ENCODE data around the gene NEK9. TPM values are rescaled to one million over a fixed set of nuclear protein-coding genes. Genes with fewer than 3 reads are reported as not detected.

NEK9 gene
- total and polyA plus RNA-seq, 2 experiments from 2014 or later, result 16.3 to 31.1 TPM

- H3K36me3 Mint-ChIP-seq (ENCODE audit: low read depth), result peaks cover 8% of the 10 kb centered on the region; the same call in 2 of the 3 replicates
- H3F3A ChIP-seq (replicated peaks; ENCODE audit: low read depth), result no peaks in the 10 kb centered on the region
- no peaks in the 10 kb centered on the region for H3K4me1 ChIP-seq (ENCODE audit: insufficient read depth)
- no peak overlapping the region for H3K27ac ChIP-seq (ENCODE audit: low read depth)
- H3K9me3 Mint-ChIP-seq, result no peaks in the 10 kb centered on the region
- H3K4me3 ChIP-seq, result no peak overlapping the region
- H3K4me1 Mint-ChIP-seq, result no peaks in the 10 kb centered on the region
- no peaks in the 10 kb centered on the region for H3K27me3 ChIP-seq (ENCODE audit: insufficient read depth)
- 0 out of 2 replicates have a peak, but pooled peaks cover 6% of the 10 kb centered on the region for H3K79me2 ChIP-seq (replicated peaks; ENCODE audit: insufficient read depth)
- ATAC-seq (no peak), DNase-seq (ENCODE audit: low spot score) (no peak)
- TF ChIP-seq CREB1 (CRISPR knock-in tag; IDR thresholded peaks at IDR 0.05; ENCODE audit: low read depth) (no peak), ZNF331 (CRISPR knock-in tag; IDR thresholded peaks at IDR 0.05; ENCODE audit: low read depth) (no peak), POLR2AphosphoS5 (IDR thresholded peaks at IDR 0.05; ENCODE audit: low read depth) (no peak), STAT1 (IDR thresholded peaks at IDR 0.05; ENCODE audit: unreplicated experiment) (no peak), EZH2phosphoT487 (IDR thresholded peaks at IDR 0.05; ENCODE audit: unreplicated experiment) (no peak), EZH2 (IDR thresholded peaks at IDR 0.05; ENCODE audit: low read depth, unreplicated experiment) (no peak), NANOG (IDR thresholded peaks at IDR 0.05; ENCODE audit: borderline replicate concordance) (no peak), JUNB (IDR thresholded peaks at IDR 0.05; ENCODE audit: unreplicated experiment) (no peak), ZNF114 (CRISPR knock-in tag; IDR thresholded peaks at IDR 0.05) (no peak)
- TF ChIP-seq, protein P1, sequence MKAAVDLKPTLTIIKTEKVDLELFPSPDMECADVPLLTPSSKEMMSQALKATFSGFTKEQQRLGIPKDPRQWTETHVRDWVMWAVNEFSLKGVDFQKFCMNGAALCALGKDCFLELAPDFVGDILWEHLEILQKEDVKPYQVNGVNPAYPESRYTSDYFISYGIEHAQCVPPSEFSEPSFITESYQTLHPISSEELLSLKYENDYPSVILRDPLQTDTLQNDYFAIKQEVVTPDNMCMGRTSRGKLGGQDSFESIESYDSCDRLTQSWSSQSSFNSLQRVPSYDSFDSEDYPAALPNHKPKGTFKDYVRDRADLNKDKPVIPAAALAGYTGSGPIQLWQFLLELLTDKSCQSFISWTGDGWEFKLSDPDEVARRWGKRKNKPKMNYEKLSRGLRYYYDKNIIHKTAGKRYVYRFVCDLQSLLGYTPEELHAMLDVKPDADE (IDR thresholded peaks at IDR 0.05), result no peak
- TF ChIP-seq, protein P2, sequence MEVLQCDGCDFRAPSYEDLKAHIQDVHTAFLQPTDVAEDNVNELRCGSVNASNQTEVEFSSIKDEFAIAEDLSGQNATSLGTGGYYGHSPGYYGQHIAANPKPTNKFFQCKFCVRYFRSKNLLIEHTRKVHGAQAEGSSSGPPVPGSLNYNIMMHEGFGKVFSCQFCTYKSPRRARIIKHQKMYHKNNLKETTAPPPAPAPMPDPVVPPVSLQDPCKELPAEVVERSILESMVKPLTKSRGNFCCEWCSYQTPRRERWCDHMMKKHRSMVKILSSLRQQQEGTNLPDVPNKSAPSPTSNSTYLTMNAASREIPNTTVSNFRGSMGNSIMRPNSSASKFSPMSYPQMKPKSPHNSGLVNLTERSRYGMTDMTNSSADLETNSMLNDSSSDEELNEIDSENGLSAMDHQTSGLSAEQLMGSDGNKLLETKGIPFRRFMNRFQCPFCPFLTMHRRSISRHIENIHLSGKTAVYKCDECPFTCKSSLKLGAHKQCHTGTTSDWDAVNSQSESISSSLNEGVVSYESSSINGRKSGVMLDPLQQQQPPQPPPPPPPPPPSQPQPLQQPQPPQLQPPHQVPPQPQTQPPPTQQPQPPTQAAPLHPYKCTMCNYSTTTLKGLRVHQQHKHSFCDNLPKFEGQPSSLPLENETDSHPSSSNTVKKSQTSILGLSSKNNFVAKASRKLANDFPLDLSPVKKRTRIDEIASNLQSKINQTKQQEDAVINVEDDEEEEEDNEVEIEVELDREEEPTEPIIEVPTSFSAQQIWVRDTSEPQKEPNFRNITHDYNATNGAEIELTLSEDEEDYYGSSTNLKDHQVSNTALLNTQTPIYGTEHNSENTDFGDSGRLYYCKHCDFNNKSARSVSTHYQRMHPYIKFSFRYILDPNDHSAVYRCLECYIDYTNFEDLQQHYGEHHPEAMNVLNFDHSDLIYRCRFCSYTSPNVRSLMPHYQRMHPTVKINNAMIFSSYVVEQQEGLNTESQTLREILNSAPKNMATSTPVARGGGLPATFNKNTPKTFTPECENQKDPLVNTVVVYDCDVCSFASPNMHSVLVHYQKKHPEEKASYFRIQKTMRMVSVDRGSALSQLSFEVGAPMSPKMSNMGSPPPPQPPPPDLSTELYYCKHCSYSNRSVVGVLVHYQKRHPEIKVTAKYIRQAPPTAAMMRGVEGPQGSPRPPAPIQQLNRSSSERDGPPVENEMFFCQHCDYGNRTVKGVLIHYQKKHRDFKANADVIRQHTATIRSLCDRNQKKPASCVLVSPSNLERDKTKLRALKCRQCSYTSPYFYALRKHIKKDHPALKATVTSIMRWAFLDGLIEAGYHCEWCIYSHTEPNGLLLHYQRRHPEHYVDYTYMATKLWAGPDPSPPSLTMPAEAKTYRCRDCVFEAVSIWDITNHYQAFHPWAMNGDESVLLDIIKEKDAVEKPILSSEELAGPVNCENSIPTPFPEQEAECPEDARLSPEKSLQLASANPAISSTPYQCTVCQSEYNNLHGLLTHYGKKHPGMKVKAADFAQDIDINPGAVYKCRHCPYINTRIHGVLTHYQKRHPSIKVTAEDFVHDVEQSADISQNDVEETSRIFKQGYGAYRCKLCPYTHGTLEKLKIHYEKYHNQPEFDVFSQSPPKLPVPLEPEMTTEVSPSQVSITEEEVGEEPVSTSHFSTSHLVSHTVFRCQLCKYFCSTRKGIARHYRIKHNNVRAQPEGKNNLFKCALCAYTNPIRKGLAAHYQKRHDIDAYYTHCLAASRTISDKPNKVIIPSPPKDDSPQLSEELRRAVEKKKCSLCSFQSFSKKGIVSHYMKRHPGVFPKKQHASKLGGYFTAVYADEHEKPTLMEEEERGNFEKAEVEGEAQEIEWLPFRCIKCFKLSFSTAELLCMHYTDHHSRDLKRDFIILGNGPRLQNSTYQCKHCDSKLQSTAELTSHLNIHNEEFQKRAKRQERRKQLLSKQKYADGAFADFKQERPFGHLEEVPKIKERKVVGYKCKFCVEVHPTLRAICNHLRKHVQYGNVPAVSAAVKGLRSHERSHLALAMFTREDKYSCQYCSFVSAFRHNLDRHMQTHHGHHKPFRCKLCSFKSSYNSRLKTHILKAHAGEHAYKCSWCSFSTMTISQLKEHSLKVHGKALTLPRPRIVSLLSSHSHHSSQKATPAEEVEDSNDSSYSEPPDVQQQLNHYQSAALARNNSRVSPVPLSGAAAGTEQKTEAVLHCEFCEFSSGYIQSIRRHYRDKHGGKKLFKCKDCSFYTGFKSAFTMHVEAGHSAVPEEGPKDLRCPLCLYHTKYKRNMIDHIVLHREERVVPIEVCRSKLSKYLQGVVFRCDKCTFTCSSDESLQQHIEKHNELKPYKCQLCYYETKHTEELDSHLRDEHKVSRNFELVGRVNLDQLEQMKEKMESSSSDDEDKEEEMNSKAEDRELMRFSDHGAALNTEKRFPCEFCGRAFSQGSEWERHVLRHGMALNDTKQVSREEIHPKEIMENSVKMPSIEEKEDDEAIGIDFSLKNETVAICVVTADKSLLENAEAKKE (CRISPR knock-in tag; IDR thresholded peaks at IDR 0.05), result no peak
- TF ChIP-seq, protein P3, sequence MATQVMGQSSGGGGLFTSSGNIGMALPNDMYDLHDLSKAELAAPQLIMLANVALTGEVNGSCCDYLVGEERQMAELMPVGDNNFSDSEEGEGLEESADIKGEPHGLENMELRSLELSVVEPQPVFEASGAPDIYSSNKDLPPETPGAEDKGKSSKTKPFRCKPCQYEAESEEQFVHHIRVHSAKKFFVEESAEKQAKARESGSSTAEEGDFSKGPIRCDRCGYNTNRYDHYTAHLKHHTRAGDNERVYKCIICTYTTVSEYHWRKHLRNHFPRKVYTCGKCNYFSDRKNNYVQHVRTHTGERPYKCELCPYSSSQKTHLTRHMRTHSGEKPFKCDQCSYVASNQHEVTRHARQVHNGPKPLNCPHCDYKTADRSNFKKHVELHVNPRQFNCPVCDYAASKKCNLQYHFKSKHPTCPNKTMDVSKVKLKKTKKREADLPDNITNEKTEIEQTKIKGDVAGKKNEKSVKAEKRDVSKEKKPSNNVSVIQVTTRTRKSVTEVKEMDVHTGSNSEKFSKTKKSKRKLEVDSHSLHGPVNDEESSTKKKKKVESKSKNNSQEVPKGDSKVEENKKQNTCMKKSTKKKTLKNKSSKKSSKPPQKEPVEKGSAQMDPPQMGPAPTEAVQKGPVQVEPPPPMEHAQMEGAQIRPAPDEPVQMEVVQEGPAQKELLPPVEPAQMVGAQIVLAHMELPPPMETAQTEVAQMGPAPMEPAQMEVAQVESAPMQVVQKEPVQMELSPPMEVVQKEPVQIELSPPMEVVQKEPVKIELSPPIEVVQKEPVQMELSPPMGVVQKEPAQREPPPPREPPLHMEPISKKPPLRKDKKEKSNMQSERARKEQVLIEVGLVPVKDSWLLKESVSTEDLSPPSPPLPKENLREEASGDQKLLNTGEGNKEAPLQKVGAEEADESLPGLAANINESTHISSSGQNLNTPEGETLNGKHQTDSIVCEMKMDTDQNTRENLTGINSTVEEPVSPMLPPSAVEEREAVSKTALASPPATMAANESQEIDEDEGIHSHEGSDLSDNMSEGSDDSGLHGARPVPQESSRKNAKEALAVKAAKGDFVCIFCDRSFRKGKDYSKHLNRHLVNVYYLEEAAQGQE (IDR thresholded peaks at IDR 0.05; ENCODE audit: unreplicated experiment), result no peak
- TF ChIP-seq, protein P4, sequence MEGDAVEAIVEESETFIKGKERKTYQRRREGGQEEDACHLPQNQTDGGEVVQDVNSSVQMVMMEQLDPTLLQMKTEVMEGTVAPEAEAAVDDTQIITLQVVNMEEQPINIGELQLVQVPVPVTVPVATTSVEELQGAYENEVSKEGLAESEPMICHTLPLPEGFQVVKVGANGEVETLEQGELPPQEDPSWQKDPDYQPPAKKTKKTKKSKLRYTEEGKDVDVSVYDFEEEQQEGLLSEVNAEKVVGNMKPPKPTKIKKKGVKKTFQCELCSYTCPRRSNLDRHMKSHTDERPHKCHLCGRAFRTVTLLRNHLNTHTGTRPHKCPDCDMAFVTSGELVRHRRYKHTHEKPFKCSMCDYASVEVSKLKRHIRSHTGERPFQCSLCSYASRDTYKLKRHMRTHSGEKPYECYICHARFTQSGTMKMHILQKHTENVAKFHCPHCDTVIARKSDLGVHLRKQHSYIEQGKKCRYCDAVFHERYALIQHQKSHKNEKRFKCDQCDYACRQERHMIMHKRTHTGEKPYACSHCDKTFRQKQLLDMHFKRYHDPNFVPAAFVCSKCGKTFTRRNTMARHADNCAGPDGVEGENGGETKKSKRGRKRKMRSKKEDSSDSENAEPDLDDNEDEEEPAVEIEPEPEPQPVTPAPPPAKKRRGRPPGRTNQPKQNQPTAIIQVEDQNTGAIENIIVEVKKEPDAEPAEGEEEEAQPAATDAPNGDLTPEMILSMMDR (conservative IDR thresholded peaks at IDR 0.05; ENCODE audit: low read depth in 2 of 2), result no peak
- H3K36me3 ChIP-seq (ENCODE audit: insufficient read depth), result no peaks in the 10 kb centered on the region; the same call in 1 of the 2 replicates
- H3K4me3 Mint-ChIP-seq, result no peak overlapping the region
- H3K27ac Mint-ChIP-seq, result no peak overlapping the region
- no peak overlapping the region for H2AFZ ChIP-seq
- H3K4me2 ChIP-seq, result no peak overlapping the region
- H3K9me2 ChIP-seq (ENCODE audit: insufficient read depth), result no peaks in the 10 kb centered on the region
- H3K27me3 Mint-ChIP-seq (ENCODE audit: insufficient read depth, low read depth, poor library complexity), result no peaks in the 10 kb centered on the region
- 0 out of 2 replicates have a peak, but pooled peaks cover 6% of the 10 kb centered on the region for H4K20me1 ChIP-seq (replicated peaks; ENCODE audit: insufficient read depth)
Observed at GRCh38 chr14:75042035-75042434, 84.8 kb downstream of the NEK9 start.
